Stimulated activated CD4-positive, alpha-beta T cell treated with anti-CD3 and anti-CD28 coated beads, Interleukin-15, amount 100 ng/mL, for 24 hours (primary cell): ENCODE measurements around the gene EIF4H.
"Not testable (repeated sequence)": the region's sequence is repeated elsewhere in the genome, so short reads cannot be mapped to it uniquely, and the experiment has no call there.

Experiments used
- DNase-seq: peaks from one replicate; pipeline ENCODE4 v3.0.0-alpha.2; 2020

Gene EIF4H

DNA sequence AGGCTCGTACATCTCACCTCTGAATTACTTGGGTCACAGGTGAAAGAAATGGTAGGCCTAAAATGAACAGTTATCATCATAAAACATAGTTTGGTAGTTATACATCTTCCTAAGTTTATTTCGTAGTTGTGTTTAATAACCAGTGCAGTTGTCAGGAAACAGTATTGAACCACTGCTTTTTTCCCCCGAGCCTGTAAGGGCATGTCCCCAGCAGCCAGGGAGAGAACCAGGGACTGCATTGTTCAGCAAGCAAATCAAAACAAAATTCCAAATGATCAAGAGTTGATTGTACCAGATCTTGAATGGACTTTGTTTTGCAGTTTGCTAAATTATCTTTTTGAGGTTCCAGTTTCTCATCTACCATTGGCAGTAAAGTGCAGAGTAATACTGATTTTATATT, 2.4 kb downstream of the EIF4H start:
- no peak for DNase-seq

DNA sequence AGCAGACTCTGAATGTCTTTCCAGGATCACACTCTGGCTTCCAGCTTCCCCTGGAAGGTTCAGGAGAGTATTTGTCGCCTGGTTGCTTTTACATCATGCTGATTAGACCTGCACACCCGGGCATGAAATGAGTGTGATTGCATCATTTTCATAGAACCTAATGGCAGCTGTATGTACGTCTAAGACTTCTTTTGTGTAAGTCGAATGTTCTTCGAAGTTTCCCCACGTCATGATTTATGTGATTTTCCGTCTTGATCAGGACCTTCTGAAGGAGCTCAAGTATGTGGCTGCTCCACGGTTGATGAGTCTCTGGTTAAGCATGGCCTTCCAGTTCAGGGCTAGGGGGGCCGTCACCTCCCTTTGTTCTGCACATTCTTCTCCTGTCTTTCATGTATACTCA, 4.5 kb downstream of the EIF4H start:
- peak; percentile 28 for DNase-seq

DNA sequence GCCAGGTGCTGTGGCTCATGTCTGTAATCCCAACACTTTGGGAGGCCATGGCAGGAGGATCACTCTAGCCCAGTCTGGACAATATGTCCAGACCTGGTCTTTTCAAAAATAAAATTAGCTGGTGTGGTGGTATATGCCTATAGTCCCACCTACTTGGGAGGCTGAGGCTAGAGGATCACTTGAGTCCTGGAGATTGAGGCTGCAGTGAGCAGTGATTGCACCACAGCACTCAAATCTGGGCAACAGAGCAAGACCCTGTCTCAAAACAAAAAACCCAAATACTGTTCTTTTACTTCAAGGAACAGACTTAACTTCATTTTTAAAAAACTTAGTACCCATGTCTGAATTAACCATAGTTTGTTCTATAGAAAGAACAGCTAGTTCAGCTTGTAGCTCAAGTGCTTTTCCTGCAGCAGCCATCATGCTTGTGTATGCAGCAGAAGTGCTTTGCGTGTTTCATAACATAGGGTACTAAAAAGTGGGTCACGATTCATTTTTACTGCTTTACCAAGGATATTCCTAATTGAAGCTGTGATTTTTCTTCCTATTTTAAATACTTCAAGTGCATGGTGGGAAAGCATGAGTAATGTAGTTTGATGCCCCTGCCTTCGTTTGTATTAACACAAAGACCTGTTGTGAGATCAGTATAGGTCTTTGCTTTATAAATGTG, 5.9 kb downstream of the EIF4H start:
- DNase-seq = no peak

DNA sequence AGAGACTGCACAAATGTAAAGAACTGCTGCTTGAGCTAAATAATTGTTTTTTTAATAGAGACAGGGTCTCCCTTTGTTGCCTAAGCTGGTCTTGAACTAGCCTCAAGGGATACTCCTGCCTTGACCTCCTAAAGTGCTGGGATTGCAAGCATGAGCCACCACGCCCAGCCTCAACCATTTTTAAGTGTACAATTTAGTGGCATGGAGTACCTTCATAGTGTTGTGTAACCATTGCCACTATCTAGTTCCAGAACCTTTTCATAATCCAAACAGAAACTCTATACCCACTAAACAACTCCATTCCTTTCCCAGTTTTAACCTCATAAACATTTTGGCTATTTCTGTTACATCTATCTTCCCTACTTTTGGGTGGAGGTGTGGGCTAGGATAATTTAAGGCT, 6.7 kb downstream of the EIF4H start:
- no peak for DNase-seq

DNA sequence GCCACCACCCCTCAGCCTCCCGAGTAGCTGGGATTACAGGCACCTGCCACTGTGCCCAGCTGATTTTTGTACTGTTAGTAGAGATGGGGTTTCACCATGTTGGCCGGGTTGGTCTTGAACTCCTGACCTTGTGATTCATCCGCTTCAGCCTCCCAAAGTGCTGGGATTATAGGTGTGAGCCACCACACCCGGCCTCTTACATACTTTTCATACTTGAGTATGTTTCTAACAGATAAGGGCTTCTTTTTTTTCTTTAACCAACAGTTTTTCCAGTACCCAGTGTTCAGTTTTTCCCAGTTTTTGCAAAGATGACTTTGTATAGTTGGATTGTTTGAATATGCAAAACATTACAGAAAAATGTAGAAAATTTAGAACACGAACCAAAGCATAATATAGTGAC, 7.7 kb downstream of the EIF4H start:
- DNase-seq = no peak

DNA sequence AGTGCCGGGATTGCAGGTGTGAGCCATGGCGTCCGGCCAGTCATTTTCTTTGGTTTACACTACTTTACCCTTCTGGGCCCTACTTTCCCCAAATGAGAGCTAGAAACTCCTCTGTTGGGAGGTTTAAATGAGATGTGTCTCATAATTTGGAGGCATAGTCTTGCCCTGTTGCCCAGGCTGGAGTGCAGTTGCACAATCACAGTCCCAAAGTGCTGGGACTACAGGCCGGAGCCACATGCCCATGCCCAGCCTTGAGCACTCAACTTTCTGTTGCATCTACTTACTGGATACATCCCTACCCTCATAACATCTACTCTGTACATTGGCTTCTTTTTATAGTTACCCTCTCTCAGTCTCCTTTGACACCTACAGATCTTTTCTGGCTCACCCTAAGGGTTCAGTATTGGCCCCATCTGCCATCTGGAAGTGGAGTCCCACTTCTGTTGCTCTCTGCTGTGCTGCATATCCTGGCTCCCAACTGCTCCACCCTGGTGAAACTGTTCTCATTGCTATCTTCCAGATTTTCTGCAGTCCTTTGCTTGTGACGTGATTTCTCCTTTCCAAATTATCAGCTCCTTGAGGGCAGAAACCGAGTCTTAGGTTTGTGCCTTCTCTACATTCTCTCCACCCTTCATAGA, 8.4 kb downstream of the EIF4H start:
- no peak for DNase-seq

DNA sequence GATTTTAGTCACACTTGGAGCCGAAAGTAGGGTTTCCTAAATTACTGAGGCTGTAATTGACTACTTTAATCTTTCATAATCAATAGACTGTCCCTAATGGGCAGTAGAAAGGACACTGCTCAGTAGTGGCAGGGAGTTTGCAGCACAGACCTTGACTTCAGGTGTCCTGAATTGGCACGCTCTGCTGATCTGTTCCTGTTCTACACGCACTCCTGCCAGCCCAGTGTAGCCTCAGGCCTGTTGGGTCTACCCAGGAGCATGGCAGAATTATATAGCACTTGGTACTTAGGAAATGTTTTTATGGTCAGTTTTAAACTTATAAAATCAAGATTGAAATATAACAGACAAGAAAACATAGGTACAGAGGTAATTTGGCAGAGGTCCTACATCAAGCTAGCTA, 9.0 kb downstream of the EIF4H start:
- DNase-seq = no peak

DNA sequence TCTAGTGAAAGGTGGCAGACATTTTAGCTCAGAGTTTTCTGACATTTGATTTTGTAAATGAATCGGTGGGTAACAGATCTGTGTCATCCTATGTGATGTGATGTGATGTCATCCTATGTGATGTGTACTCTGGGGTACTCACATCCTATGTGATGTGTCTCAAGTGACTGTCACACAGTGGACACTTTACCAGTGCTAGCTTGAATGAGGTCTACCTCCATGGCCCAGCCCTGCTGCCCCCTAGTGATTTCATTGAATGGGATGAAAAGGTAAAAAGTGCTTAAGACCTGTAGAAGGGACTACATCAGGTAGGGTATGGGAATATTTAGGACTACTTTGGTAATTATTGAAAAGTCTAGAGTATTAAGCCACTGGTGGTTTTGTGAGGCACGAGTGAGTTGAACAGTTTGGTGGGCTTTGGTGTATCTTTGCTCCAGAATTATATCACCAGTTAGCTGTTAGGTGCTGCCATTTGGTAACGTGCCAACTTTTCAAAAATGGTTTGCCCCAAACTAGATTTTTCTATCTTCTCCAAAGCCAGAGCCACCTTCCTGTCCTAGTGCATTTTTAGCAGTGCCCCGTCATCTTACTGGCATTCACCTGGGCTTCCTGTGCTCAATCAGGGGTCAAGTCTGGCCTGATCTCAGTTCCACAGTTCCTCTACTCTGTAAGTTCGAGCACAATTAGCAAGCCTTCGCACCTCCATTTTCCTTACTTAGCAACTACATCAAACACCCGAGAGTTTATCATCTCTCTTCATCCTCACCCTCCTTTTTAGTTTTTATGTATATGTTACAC, 9.7 kb downstream of the EIF4H start:
- no peak for DNase-seq

DNA sequence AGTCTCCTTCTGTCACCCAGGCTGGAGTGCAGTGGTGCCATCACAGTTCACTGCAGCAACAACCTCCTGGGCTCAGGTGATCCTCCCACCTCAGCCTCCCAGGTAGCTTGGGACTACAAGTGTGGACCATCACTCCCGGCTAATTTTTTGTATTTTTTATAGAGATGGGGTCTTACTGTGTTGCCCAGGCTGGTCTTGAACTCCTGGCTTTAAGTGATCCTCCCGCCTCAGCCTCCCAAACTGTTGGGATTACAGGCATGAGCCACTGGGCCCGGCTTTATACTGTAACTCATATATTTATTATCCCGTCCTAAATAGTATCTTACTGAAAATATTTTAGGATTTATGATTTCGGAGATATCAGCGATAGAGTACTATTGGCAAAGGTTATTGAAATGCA, 10.9 kb downstream of the EIF4H start:
- DNase-seq = no peak

DNA sequence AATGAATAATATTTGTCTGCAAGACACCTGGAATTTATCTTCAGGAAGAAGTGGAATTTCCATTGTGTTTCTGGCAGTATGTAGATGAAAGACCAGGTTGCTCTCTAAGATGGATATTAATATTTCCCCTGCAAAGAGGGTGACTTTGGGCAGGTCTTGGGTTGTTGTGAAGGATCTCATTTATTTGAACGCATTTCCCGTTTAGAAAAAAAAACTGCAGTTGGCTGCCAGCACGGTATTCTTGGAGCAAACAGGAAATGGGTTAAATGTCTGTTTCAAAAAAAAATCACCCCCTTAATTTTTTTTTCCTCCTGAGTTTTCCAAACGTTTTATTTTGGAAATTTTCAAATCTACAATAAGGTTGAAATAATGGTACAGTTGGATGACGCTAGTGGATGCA, 11.5 kb downstream of the EIF4H start:
- DNase-seq = no peak

DNA sequence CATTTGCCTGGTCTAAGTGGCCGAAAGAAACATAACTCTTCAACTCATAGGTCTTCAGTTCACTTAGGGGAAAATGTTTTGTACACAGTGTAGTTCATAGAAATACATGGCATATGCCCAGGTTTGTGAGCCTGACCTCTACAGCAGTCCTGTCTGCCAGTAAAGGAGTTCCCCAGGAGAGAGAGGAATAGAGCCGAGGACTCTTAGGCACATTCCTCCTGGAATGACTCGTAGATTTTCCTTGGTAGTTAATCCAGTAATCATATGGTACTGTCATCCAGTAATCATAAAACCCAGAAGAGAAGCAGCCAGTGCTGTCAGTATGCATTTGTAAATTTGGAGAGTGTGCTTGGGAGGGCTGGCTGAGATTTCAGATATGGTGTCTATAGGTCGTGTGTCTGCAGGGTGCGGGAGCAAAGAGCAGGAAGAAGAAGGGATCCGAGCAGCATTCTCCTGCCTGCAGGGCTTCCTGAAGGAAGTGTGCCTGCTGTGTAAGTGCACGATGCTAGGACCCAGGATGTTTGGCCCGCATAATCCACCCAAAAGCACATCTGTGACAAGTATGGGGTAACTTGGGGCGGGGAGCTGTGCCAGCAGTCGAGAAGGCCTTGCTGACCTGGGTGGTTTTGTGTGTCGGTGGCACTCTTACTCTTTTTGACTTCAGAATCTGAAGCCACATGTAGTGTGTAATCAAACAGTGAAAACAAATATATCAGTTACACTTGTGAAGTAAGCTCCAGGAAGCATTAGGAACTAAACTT, 13.9 kb downstream of the EIF4H start:
- DNase-seq = no peak

DNA sequence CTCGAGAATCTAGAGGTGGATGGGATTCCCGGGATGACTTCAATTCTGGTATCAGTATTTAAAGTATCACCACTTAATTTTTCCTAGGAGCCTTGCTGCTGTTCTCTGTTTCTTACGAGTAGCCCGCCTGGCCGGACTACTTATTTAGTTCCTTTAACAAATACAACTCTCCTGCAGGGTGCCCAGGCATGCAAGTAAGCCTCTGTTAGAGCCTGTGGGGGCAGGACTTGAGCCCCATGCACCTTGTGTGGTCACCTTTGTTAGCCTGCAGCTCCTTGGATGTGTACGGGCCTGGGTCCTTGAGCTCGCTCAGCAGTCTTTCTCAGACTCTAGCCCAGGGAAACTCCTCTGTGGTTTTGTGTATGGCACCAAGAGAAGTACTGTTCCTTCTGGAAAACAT, 16.1 kb downstream of the EIF4H start:
- DNase-seq = no peak

DNA sequence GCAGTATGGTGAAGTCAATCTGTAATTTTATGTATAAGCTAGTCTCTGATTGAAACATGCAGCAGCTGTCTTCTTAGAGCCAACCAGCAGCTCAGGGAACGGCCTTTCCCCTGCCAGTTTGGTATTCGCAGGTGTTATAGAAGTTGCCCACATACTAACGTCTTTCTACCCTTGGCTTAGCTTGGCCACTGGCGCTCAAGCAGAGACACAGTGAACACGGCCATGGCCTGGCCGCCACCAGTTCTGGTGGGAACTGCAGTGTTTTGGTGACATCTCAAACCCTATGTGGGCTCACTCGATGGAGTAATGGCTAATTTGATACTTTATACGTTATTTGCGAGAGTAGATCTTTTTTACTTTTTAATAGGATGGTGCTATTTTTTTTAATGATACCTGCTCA, 17.1 kb downstream of the EIF4H start:
- no peak for DNase-seq

DNA sequence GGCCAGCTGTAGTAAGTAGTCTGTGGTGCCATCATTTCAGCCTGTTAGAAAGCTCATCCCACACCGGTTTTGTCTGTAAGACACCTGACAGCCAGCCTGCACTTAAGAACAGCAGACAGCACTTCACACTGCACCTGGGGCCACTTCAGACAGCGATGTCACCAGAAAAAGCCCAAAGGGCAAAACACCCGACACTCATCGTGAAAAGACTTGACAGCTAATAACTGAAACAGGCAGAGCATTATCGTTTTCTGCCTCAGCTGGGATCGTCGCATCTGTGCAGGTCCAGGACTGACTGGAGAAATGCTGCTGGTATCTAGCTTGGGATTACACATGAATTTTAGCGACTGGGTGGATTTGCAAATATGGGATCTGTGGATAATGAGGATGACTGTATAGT, 18.9 kb downstream of the EIF4H start:
- DNase-seq = no peak

DNA sequence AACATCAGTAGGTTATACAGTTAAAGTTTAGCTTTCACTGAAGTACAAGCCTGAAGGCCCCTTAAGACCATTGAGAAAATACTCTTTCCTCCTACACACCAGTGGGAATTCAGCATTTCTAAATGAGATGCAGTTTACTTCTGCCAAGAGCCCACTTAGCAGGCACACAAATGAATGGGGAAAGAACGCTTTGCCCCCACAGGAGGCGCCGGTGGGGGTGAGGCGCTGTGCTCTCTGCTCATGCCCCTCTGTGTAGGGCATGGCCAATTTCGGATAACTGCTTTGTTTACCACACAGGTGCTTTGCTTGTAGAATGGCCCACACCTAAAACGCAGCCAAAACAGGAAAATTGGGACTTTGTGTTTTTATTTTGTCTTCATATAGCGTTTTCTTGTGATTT, 19.8 kb downstream of the EIF4H start:
- DNase-seq = no peak

DNA sequence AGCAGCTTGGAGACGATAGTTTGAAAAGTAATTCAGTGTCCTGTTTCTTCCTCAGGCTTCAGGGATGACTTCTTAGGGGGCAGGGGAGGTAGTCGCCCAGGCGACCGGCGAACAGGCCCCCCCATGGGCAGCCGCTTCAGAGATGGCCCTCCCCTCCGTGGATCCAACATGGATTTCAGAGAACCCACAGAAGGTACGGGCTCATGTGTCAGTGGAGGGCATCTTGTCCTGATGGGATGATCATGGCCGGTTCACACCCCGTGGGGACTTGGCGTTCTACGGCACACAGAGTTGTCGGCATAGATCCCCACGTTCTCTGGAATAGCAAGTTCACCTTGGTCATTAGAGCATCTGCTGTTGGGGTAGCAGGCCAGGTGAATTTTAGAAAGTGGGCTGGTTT, 20.5 kb downstream of the EIF4H start:
- no peak for DNase-seq

DNA sequence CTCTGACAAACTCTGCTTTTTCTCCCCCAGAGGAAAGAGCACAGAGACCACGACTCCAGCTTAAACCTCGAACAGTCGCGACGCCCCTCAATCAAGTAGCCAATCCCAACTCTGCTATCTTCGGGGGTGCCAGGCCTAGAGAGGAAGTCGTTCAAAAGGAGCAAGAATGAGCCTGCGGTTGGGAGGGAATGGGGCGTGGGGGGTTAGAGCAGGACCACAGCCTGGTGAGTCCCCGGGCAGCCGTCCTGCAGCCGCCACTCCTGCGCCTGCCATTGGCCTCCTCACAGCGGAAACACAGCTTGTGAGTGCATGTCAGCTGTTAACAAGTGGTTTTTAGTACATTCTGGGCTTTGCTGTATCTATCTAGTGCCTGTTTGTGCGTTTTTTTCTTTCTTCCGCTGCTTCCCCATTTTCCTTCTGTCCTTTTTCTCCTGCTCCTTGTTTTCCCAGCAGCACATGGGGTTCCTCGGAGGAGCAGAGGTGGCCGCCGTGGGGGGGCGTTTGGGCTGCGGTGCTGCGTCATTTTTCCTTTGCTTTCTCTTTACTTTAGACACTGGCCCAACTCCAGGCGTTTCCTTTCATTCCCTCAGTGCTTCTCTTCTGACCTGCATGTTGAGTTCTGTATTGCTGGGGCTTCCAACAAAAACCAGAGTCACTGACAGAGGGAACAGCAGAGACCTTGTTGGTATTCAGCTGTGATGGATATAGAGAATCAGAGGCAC, 21.1 kb downstream of the EIF4H start:
- DNase-seq = not testable (repeated sequence)

DNA sequence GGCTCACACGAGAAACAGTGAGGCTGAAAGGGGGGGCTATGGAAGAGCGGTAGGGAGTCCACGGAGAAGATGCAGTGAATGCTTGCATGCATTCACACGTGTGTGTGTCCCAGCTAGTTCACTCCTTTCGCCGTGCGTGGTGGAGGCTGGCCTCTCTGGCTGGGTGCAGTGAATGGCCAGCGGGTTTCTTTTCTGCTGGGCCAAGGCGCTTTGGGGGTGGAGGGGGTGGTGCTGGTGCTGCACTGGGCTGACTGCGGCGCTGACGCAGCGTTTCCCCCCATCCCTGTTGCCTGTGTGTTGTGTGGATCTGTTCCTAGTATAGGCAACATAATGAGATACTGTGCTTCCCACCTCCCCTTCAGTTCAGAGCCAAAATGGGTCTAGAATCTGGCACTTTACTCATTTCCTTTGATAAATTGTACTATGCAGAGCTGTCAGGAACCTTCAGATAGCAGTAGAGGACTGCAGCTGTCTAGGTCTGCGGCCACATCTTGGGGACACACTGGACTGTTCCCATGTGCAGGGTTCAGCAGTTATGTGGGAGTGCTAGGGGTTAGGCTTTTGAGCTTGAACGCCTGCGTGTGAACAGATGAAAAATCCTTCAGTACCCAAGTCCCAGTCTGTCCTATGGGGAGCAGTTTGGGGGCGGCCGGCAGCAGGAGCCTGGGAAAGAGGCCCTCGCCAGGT, 22.0 kb downstream of the EIF4H start:
- DNase-seq = not testable (repeated sequence)

DNA sequence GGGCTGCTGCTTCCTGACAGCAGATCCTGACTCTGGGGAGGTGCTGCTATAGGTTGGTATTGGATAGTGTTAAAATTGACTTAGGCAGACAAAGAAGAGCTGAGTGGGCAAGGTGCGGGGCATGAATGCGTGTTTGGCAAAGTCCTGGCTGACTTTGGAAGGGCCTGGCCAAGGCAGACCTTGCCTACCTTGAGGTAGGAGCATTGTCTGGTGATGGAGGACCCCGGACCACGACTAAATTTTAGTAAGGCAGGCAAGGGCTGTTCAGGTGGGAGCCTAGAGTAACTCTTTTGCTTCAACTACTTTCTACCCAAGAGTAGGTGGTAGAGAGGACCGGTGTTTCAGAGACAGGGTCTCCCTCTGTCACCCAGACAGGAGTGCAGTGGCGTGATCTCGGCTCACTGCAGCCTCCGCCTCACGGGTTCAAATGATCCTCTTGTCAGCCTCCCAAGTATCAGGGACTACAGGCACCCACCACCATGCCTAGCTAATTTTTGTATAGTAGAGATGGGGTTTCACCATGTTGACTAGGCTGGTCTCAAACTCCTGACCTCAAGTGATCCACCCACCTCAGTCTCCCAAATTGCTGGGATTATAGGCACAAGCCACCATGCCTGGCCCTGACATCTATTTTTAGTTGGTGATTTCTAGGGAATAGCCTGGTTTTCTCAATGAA, 23.4 kb downstream of the EIF4H start:
- DNase-seq = no peak

DNA sequence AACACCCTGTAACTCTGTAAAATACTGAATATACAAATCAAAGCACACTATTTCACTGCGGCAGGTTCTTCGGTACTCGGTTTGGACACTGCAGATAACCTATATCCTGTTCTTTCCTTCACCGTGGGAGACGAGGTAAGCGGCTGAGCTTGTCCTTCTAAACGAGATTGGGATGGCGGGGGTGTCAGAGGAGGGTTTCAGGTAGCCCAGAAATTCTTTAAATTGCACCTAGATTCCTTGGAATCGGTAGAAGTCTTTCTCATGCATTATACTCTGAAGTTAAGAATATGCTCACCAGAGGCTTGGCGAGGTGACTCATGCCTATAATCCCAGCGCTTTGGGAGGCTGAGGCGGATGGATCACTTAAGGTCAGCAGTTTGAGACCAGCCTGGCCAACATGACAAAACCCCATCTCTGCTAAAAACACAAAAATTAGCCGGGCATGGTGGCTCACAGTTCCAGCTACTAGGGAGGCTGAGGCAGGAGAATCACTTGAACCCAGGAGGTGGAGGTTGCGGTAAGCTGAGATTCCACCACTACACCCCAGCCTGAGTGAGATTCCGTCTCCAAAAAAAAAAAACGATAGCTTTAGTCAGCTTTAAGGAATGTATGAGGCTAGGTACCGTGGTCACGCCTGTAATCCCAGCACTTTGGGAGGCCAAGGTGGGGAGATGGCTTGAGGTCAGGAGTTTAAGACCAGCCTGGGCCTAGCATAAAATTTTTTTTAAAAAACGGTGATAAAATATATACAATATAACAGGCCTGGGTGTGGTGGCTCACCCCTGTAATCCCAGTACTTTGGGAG, 25.6 kb downstream of the EIF4H start:
- no peak for DNase-seq
